ENCODE results near the gene L3MBTL2. TPM values are rescaled to one million over a fixed set of nuclear protein-coding genes. Genes with fewer than 3 reads are reported as not detected.

L3MBTL2 gene
- total and polyA plus RNA-seq, 2 experiments from 2014 or later, result 12.1 to 20.1 TPM

- no peaks in the 10 kb centered on the region for H4K20me1 ChIP-seq (ENCODE audit: insufficient read depth, poor library complexity, severe bottlenecking)
- no peaks in the 10 kb centered on the region for H3K36me3 ChIP-seq (replicated peaks; ENCODE audit: insufficient read depth, low read depth)
- no peak overlapping the region for H2AFZ ChIP-seq
- no peak overlapping the region for H3K4me3 ChIP-seq
- no peak overlapping the region for H3K4me2 ChIP-seq
- H3K79me2 ChIP-seq, result no peaks in the 10 kb centered on the region
- TF ChIP-seq EZH2phosphoT487 (IDR thresholded peaks at IDR 0.05; ENCODE audit: low read depth, severe bottlenecking, unreplicated experiment), result no peak
- TF ChIP-seq CTCF (IDR thresholded peaks at IDR 0.05; ENCODE audit: poor library complexity), result no peak
- TF ChIP-seq EZH2 (IDR thresholded peaks at IDR 0.05; ENCODE audit: borderline replicate concordance), result no peak
- no peak for DNase-seq (ENCODE audit: low spot score)
- H3K27me3 ChIP-seq, result no peaks in the 10 kb centered on the region
- H3K27ac ChIP-seq, result no peak overlapping the region
- H3K9me2 ChIP-seq (replicated peaks; ENCODE audit: insufficient read depth), result no peaks in the 10 kb centered on the region
- no peaks in the 10 kb centered on the region for H3K9me3 ChIP-seq (ENCODE audit: low read depth)
- no peaks in the 10 kb centered on the region for H3K4me1 ChIP-seq (ENCODE audit: insufficient read depth)
- WGBS (ENCODE audit: low lambda C conversion rate, missing lambda C conversion rate), result 88% methylated on average over 12 of the region's 12 CpGs
These were observed 56.6 kb downstream of the L3MBTL2 start for GRCh38 chr22:41261541-41262249.

GRCh38 chr22:41262250-41262765 lies 57.2 kb downstream of the L3MBTL2 start:
- no peaks in the 10 kb centered on the region for H4K20me1 ChIP-seq (ENCODE audit: insufficient read depth, poor library complexity, severe bottlenecking)
- H3K4me1 ChIP-seq (ENCODE audit: insufficient read depth), result no peaks in the 10 kb centered on the region
- WGBS (ENCODE audit: low lambda C conversion rate, missing lambda C conversion rate), result 98% methylated on average over 15 of the region's 15 CpGs
- no peaks in the 10 kb centered on the region for H3K9me3 ChIP-seq (ENCODE audit: low read depth)
- H3K79me2 ChIP-seq, result no peaks in the 10 kb centered on the region
- H3K36me3 ChIP-seq (replicated peaks; ENCODE audit: insufficient read depth, low read depth), result no peaks in the 10 kb centered on the region
- DNase-seq (ENCODE audit: low spot score), result no peak
- H3K4me3 ChIP-seq, result no peak overlapping the region
- no peak overlapping the region for H3K4me2 ChIP-seq
- no peaks in the 10 kb centered on the region for H3K27me3 ChIP-seq
- H3K27ac ChIP-seq, result no peak overlapping the region
- TF ChIP-seq CTCF (IDR thresholded peaks at IDR 0.05; ENCODE audit: poor library complexity) (no peak), EZH2 (IDR thresholded peaks at IDR 0.05; ENCODE audit: borderline replicate concordance) (no peak)
- H3K9me2 ChIP-seq (replicated peaks; ENCODE audit: insufficient read depth), result no peaks in the 10 kb centered on the region
- no peak overlapping the region for H2AFZ ChIP-seq

- no peak overlapping the region for H2AFZ ChIP-seq
- DNase-seq (ENCODE audit: low spot score), result no peak
- no peak overlapping the region for H3K27ac ChIP-seq
- no peaks in the 10 kb centered on the region for H4K20me1 ChIP-seq (ENCODE audit: insufficient read depth, poor library complexity, severe bottlenecking)
- WGBS (ENCODE audit: low lambda C conversion rate, missing lambda C conversion rate), result 81% methylated on average over 2 of the region's 2 CpGs
- no peak for TF ChIP-seq CTCF (IDR thresholded peaks at IDR 0.05; ENCODE audit: poor library complexity)
- TF ChIP-seq EZH2 (IDR thresholded peaks at IDR 0.05; ENCODE audit: borderline replicate concordance), result no peak
- no peak for TF ChIP-seq EZH2phosphoT487 (IDR thresholded peaks at IDR 0.05; ENCODE audit: low read depth, severe bottlenecking, unreplicated experiment)
- H3K4me3 ChIP-seq, result no peak overlapping the region
- no peaks in the 10 kb centered on the region for H3K27me3 ChIP-seq
- H3K4me1 ChIP-seq (ENCODE audit: insufficient read depth), result no peaks in the 10 kb centered on the region
- no peak overlapping the region for H3K4me2 ChIP-seq
- H3K9me3 ChIP-seq (ENCODE audit: low read depth), result no peaks in the 10 kb centered on the region
- no peaks in the 10 kb centered on the region for H3K79me2 ChIP-seq
- H3K9me2 ChIP-seq (replicated peaks; ENCODE audit: insufficient read depth), result no peaks in the 10 kb centered on the region
- no peaks in the 10 kb centered on the region for H3K36me3 ChIP-seq (replicated peaks; ENCODE audit: insufficient read depth, low read depth)
These were observed 58.6 kb downstream of the L3MBTL2 start for GRCh38 chr22:41263704-41264103.
